ENCODE measurements around the gene ZNF423.

ZNF423 gene

DNA sequence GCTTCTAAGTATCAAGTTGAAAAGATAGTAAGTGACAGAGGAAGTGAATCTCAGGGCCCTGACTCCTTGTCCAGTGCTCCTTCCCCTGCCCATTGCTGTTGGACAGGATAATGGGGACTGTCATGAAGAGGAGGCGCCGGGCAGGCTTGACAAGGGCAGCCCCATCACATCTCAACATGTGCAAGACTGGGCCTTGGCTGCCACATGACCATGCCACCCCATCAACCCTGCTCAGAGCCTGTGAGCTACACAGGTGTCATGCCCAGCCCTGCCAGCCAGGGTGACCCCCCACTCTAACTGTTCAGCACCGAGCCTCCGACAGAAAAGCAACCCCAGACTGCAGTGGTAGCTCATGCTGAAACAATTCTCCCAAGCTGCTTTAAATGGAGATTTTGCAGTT, 310.7 kb downstream of the ZNF423 start:
- DNase-seq = no peak

- no peak for DNase-seq
Measured at GRCh38 chr16:49544828-49545227, 311.1 kb downstream of the ZNF423 start.

DNA sequence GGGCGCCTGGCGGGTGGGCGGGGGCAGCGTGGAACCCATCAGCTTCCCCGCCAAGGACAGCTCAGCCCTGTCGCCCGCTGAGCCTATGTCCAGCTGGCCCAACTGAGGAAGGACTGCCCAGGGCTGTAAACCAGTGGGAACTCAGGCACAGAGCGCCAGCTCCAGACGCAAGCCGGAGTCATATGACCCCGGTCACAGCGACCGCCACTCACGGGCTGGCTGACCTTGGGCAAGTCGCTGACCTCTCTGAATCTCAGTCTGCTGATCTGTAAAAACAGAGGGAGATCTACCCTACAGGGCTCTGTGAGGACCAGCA, 312.3 kb downstream of the ZNF423 start:
- no peak for DNase-seq

DNA sequence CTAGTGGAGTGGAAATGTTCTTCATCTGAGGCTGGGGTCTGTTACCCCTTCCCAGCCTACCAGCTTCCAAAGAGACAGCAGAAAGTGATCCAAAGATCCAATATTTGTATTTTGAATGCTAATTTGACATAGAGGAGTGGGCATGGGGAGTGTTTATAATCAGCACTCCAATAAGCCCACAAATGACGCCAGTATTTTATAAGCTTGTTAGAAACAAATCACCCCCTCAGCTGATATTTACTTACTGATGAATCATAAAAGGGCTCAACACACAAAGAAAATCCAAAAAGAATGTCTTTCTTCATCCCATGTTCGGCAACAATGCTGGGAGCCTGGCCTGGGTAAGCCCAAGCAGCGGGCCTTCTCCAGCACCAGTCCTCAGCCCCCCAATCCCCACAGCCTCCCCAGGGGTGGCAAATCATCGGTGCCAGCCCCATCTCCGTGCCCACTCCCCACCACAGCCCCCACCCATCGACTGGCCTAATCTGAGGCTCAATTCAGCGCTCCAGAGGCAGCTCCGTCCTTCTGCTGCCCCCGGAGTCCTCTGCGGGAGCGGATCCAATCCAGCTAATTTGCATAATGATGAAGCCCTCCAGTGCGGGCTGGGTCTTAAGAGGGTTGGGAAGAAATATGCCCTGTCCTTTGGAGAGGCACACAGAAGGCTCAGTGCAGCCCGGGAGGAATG, 312.8 kb downstream of the ZNF423 start:
- no peak for DNase-seq

DNA sequence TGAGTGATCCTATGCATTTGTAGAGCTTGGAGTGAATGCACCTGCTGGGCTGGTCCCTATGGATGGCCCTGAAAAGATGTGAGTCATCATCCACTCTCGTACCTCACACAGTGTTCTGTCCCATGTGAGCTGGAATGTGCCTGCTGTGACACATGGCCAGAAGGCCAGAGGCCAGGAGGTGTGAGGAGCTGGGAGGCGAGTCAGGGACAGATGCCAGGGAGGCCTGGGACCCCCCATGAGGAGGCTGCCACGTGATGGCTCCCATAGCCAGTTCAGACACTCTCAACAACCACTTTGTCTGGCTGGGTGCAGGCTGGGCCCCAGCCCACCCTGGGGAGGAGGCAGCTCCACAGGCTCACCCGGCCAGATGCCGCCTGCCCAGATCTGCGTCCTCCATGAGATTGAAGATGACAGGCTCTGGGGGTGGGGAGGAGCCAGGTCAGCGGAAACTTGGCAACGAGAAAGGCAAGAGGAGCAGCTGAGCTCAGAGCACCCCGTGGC, 313.5 kb downstream of the ZNF423 start:
- no peak for DNase-seq

- DNase-seq = no peak
Measured at GRCh38 chr16:49540836-49541235, 315.1 kb downstream of the ZNF423 start.

GRCh38 chr16:49539758-49540157, 316.2 kb downstream of the ZNF423 start:
- no peak for DNase-seq

DNA sequence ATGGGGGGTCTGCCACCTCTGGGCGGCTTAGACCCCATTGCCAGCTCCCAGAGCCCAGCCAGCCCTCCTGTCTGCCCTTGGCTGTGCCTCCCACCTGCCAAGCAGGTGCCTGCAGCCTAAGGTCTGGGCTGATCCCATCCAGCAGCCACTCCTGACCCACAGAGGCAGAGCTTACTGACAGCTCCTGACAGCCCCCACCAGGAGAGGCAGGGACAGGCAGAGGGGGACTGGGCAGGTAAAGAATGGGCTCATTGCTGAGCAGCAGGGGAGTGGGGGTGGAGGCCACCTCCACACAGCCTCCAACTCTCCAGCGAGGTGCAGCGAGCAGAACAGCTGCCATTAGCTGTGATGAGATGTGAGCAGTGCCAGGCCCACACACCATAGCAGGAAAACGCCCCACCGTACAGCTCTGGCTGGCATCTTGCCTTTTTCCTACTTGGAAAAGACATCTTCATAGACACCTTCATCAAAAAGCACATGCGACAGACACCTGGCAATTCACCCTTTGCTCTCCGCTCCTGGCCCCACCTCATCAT, 317.9 kb downstream of the ZNF423 start:
- DNase-seq = no peak

- DNase-seq = no peak
Measured at GRCh38 chr16:49534901-49535610, 320.9 kb downstream of the ZNF423 start.

DNA sequence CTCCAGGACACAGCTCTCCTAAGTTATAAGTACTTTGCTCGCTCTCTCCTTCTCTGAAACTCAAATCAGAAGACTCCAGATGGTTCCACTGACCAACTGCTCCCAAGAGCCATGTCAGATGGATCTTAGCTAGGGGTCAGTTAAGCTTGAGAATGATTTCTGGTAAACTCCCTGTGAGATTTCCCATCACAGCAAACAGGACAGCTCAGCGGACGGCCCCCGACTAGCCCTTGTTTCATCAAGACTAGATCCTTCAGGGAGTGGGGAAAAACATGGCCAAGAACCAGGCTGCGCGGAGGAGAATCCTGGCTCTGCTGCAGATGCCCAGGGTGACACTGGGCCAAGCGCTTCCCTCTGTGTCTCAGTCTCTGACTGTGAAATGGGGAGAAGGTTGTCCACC, 322.5 kb downstream of the ZNF423 start:
- no peak for DNase-seq

DNA sequence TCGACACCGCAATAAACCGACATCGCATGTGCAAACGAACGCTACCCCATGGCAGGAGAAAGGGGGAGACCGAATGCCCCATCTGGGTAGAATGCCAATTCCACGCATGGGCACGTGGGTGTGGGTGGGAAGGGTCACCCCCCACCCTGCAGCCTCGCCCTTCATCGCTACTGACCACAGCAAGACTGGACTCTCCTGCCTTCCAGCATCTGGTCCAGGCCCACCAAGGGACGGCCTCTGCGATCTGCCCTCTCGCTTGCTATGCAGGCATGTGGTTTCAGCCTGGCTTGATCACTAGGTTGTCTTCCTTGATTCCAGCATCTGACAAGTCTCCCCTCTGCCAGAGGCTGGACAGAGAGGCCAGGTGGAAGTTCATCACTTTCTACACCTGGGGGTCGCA, 323.0 kb downstream of the ZNF423 start:
- DNase-seq = no peak

GRCh38 chr16:49531931-49532840, 323.7 kb downstream of the ZNF423 start:
- DNase-seq = no peak

- DNase-seq = no peak
Measured at GRCh38 chr16:49531425-49531824, 324.5 kb downstream of the ZNF423 start.

GRCh38 chr16:49530427-49530970, 325.4 kb downstream of the ZNF423 start:
- DNase-seq = no peak

GRCh38 chr16:49529411-49530045, 326.4 kb downstream of the ZNF423 start:
- no peak for DNase-seq

DNA sequence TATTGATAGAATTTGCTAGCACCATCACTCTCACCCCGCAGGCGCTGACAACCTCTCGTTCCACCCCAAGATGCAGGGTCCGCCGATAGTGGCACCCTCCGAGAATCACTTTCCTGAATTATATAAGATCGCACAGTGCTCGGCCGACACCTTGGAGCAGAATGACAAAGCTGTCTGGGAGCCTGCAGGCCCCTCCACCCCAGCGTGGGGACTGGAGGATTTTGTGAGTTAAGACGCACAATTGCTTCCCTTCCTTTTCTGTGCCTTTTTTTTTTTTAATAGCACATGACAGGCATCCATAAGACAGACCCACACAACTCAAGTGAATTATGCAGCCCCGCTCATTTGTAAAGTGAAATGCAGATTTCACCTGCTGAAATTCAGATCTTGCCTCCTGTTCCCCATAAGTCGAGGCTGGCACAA, 327.0 kb downstream of the ZNF423 start:
- no peak for DNase-seq

DNA sequence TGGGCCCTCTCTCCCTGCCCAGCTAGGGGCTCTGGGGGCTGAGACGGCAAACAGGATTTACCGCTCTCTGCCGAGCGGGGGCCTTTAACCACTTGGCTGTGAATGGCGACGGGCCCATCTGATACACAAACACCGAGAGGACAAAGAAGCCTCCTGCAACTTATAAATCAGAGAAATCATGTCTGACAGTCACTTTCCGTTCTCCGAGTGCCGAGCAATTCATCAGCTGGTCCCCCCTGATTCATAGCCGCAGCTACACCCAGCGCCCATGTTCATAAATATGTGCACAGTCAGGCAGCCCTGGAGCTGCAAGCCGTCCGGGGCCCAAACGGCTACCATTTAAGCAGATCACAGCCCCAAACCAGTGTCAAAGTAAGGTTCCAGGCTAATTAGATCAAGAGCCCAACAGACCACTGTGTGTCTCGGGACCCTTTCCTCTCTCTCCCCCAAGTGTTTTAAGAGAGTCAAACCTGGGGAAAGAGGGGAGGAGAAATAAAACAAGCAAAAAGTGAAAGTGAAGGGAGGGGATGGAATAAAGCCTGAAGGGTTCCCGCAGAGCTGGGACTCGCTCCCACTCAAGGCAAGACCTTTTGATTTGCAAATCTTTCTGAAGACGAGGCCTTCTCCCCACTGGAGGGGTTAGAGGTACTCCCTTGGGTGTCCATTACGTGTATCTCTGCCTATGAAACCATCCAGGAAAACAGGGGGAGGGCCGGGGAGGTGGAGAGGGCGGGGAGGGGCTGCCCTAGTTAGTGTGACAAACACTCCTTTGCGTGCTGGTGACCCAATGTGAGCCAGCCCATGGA, 327.6 kb downstream of the ZNF423 start:
- no peak for DNase-seq

DNA sequence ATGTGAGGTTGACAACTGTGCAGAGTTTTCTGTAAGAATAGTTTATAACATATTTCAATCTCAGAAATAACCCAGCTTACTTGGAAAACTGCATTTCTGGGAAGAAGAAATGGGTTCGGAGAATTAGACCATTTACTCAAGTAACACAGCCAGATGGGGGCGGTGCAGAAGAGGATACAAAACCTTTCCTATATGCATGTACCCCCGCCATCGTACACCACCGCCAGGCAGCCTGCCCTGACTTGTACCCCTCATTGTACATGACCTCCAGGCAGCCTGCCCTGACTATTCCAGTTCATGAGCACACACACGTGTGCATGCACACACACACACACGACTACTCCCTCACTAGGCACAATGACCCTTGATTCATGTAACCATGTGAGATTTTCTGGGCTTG, 328.3 kb downstream of the ZNF423 start:
- DNase-seq = no peak

GRCh38 chr16:49526860-49527365, 329.0 kb downstream of the ZNF423 start:
- no peak for DNase-seq

GRCh38 chr16:49524947-49525315, 331.0 kb downstream of the ZNF423 start:
- no peak for DNase-seq

DNA sequence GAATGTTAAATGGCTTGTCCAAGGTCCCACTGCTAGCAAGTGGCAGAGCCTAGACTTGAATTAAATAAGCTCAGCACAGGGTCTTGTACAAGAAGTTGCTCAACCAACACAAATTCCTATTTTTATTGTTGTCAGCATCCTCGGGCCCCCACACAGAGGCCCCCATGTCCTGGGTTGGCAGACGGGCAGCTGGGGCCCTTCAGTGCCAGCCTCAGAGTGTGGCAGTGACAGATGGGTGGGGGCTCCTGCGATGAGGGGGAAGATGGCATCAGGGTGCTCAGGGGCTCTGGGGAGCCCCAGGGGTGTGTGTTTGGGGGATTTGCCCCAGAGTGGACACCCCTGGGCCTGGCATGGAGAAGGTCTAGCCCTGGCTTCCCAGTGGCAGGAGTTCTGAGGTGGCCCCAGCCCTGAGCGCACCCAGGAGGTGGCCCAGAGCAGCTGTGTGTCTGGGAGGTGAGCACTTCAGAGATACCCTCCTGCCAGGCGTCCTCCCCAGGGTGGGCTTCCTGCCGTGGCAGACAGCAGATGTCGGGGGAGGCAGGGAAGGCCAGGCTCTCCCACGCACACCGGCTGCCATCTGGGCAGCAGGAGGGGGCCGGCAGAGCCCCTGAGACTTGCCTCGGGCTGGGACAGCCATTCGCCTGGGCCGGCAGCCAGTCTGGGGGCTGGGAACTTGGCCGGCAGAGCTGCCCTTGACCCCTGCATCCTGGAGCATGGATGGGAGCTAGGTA, 331.5 kb downstream of the ZNF423 start:
- no peak for DNase-seq
